ENCODE measurements around the gene GNB3.

- no peak for TF ChIP-seq POLR2A (IDR thresholded peaks at IDR 0.05)
- TF ChIP-seq, protein P1, sequence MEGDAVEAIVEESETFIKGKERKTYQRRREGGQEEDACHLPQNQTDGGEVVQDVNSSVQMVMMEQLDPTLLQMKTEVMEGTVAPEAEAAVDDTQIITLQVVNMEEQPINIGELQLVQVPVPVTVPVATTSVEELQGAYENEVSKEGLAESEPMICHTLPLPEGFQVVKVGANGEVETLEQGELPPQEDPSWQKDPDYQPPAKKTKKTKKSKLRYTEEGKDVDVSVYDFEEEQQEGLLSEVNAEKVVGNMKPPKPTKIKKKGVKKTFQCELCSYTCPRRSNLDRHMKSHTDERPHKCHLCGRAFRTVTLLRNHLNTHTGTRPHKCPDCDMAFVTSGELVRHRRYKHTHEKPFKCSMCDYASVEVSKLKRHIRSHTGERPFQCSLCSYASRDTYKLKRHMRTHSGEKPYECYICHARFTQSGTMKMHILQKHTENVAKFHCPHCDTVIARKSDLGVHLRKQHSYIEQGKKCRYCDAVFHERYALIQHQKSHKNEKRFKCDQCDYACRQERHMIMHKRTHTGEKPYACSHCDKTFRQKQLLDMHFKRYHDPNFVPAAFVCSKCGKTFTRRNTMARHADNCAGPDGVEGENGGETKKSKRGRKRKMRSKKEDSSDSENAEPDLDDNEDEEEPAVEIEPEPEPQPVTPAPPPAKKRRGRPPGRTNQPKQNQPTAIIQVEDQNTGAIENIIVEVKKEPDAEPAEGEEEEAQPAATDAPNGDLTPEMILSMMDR (IDR thresholded peaks at IDR 0.05): no peak
These were observed 47.6 kb downstream of the GNB3 start for GRCh38 chr12:6888360-6888759.

Data from Peyer's patch (tissue), 4 donors.